GM12878 (cell line): ENCODE measurements around the gene TXNDC17. TPM values are rescaled to one million over a fixed set of nuclear protein-coding genes. Genes with fewer than 3 reads are reported as not detected.

ENCODE experiments used
- ATAC-seq: fragments of 200-7000 bp; cut with Tn5 transposase; 3 replicates; pipeline ENCODE4 v1.9.1; 2020; ENCODE audit warnings: mild to moderate bottlenecking, moderate library complexity
- BruUV-seq: library from RNA; stranded (reverse); fragments of 400-500 nt; replicated peaks from 2 replicates; lab custom pipeline; 2021; lab: Mats Ljungman, UMichigan
- CTCF ChIA-PET: fragments of 300-600 bp; sonication (Branson Sonifier 250); formaldehyde crosslinking; extraction: SDS; loops from one replicate; lab custom pipeline; 2021; ENCODE audit warnings: inconsistent platforms; lab: Yijun Ruan, JAX
- POLR2A ChIA-PET: fragments of 350-600 bp; formaldehyde crosslinking; extraction: SDS; loops from one replicate; lab custom pipeline; 2021; ENCODE audit warnings: inconsistent platforms; lab: Charles Lee
- RAD21 ChIA-PET: fragments of 300-600 bp; sonication (Branson Sonifier 250); formaldehyde crosslinking; loops from one replicate; lab custom pipeline; 2023; ENCODE audit warnings: antibody characterized with exemption; ENCODE audit not compliant: unreplicated experiment; lab: Charles Lee
- SMC1A ChIA-PET: fragments of 300-600 bp; sonication (Branson Sonifier 250); formaldehyde crosslinking; loops from one replicate; lab custom pipeline; 2023; ENCODE audit not compliant: unreplicated experiment, uncharacterized antibody; lab: Charles Lee
- DNase-seq: peaks from one replicate; pipeline ENCODE4 v3.0.0-alpha.2; 2011; ENCODE audit warnings: low read depth, low spot score
- FAIRE-seq: peaks from 3 replicates; lab custom pipeline; 2011; peaks lifted over from hg19 to GRCh38; lab: Jason Lieb, UNC
- H2AFZ ChIP-seq: 2 replicates; pipeline ENCODE4 v1.6.0; 2011; ENCODE audit warnings: low read depth, low read length, control low read depth; ENCODE audit not compliant: control insufficient read depth
- H3K27ac ChIP-seq: 2 replicates; pipeline ENCODE4 v1.5.1; 2011; ENCODE audit warnings: control low read depth; ENCODE audit not compliant: control insufficient read depth, insufficient read depth
- H3K27me3 ChIP-seq, 2 experiments: replicated peaks in 1 of 2; 2 replicates each; pipeline versions ENCODE4 v1.6.0 to v1.6.1; 2011; ENCODE audit warnings: low read length in 1 of 2; ENCODE audit not compliant: control insufficient read depth in 2 of 2, insufficient read depth in 2 of 2
- H3K36me3 ChIP-seq, 2 experiments: 2 replicates each; pipeline ENCODE4 v1.5.1; 2011; ENCODE audit warnings: low read length in 1 of 2; ENCODE audit not compliant: control insufficient read depth in 2 of 2, insufficient read depth in 2 of 2
- H3K4me1 ChIP-seq: 2 replicates; pipeline ENCODE4 v1.6.1; 2011; ENCODE audit warnings: mild to moderate bottlenecking, low read length, moderate library complexity, mixed read lengths; ENCODE audit not compliant: control insufficient read depth, insufficient read depth
- H3K4me2 ChIP-seq: 2 replicates; pipeline ENCODE4 v1.6.0; 2011; ENCODE audit warnings: control low read depth; ENCODE audit not compliant: control insufficient read depth, insufficient read depth
- H3K4me3 ChIP-seq: fragments of 200-600 bp; sonication (generic); 2 replicates; pipeline ENCODE4 v1.5.1; 2016
- H3K79me2 ChIP-seq: 2 replicates; pipeline ENCODE4 v1.6.0; 2011; ENCODE audit warnings: low read length; ENCODE audit not compliant: control insufficient read depth, insufficient read depth
- H3K9ac ChIP-seq: 2 replicates; pipeline ENCODE4 v1.8.0; 2011; ENCODE audit warnings: low read length, control low read depth, mixed read lengths; ENCODE audit not compliant: control insufficient read depth, insufficient read depth
- H3K9me3 ChIP-seq: replicated peaks from 3 replicates; pipeline ENCODE4 v1.5.1; 2011; ENCODE audit warnings: mild to moderate bottlenecking, low read length; ENCODE audit not compliant: control insufficient read depth, insufficient read depth
- H4K20me1 ChIP-seq: 2 replicates; pipeline ENCODE4 v1.6.0; 2011; ENCODE audit not compliant: control insufficient read depth, insufficient read depth
- ATF3 ChIP-seq: IDR thresholded peaks from 2 replicates; pipeline ENCODE4 v1.6.1; 2011; ENCODE audit warnings: low read depth, mild to moderate bottlenecking, low read length, moderate library complexity, borderline replicate concordance; ENCODE audit errors: extremely low read depth
- CHD1 ChIP-seq: IDR thresholded peaks from 2 replicates; pipeline ENCODE4 v1.6.1; 2012; ENCODE audit warnings: low read depth, low read length, improper control_type of control experiment
- E2F8 ChIP-seq: fragments of 450-650 bp; IDR thresholded peaks from 2 replicates; pipeline ENCODE4 v1.6.1; 2018; ENCODE audit warnings: mild to moderate bottlenecking, low read depth, moderate library complexity; ENCODE audit not compliant: partially characterized antibody
- FOS ChIP-seq: IDR thresholded peaks from 3 replicates; pipeline ENCODE4 v1.6.1; 2011; ENCODE audit warnings: borderline replicate concordance; ENCODE audit not compliant: insufficient read length; ENCODE audit errors: extremely low read depth
- GATAD2B ChIP-seq: fragments of 450-650 bp; conservative IDR thresholded peaks from 2 replicates; pipeline ENCODE4 v1.6.1; 2017; ENCODE audit warnings: low read depth, mild to moderate bottlenecking, moderate library complexity
- PRDM15 ChIP-seq: fragments of 450-650 bp; formaldehyde crosslinking; IDR thresholded peaks from 2 replicates; pipeline ENCODE4 v1.4.0; 2020; ENCODE audit warnings: mild to moderate bottlenecking, moderate library complexity
- SREBF1 ChIP-seq: IDR thresholded peaks from 2 replicates; pipeline ENCODE4 v1.6.1; 2012; ENCODE audit warnings: mild to moderate bottlenecking, low read length
- YBX1 ChIP-seq: fragments of 450-650 bp; IDR thresholded peaks from 2 replicates; pipeline ENCODE4 v1.6.1; 2016; ENCODE audit warnings: antibody characterized with exemption
- ZBED1 ChIP-seq: IDR thresholded peaks from 2 replicates; pipeline ENCODE4 v1.6.1; 2016; ENCODE audit warnings: borderline replicate concordance
- ZNF384 ChIP-seq: IDR thresholded peaks from 2 replicates; pipeline ENCODE4 v1.6.1; 2012; ENCODE audit warnings: low read depth, mild to moderate bottlenecking, low read length, improper control_type of control experiment, borderline replicate concordance
- WGBS: methylation state at CpG from one replicate; pipeline ENCODE4 v1.1.6; 2016; ENCODE audit warnings: low lambda C conversion rate; ENCODE audit not compliant: insufficient replicate concordance, insufficient coverage; ENCODE audit errors: missing lambda C conversion rate; 5-methylcytosine and 5-hydroxymethylcytosine counted together
- in situ Hi-C: fragments of 300-500 bp; cut with MboI; formaldehyde crosslinking; loops from 9 replicates; pipeline ENCODE4 v1.14.3; 2018; ENCODE audit warnings: mixed read lengths
- intact Hi-C: fragments of 100-400 bp; cut with micrococcal nuclease; formaldehyde crosslinking; loops from one replicate; pipeline ENCODE4 v1.14.2; 2022; ENCODE audit not compliant: unreplicated experiment
- polyA plus RNA-seq, 11 experiments: library from polyadenylated mRNA; depleted of rRNA in 4 of 11; unstranded in 6 of 11; stranded (reverse) in 5 of 11; fragments of >200 nt; fragmentation: Nextera tagmentation in 4 of 11; fragmentation: Illumina TruSeq in 1 of 11; extraction: Ambion mirVana in 4 of 11; extraction: Trizol in 1 of 11; gene quantifications; 1 replicate in 1 of 11; 2 replicates in 10 of 11; pipeline versions ENCODE4 v1.2.1 to v1.2.3, GENCODE V29; 2011 to 2016; ENCODE audit warnings: inconsistent platforms in 2 of 11, missing spikeins in 2 of 11, low read depth in 1 of 11
- total RNA-seq, 4 experiments: library from RNA; depleted of rRNA in 3 of 4; stranded (reverse); fragments of >200 nt in 3 of 4; fragmentation: Illumina TruSeq in 1 of 4; extraction: Trizol in 1 of 4; gene quantifications; 2 replicates each; pipeline versions ENCODE4 v1.2.1 to v1.2.3, GENCODE V29; 2013 to 2021

Gene TXNDC17
- total and polyA plus RNA-seq, 10 of the 15 experiments (the other 5 are each of a cell fraction or from before 2014, with no cell fraction given), result 124 to 957 (median 216) TPM

- H3K4me3 ChIP-seq, result no peak overlapping the region
- in situ Hi-C loops (no loop called here), intact Hi-C loops (no loop called here)
- ChIA-PET RAD21 (no interaction called here), CTCF (interaction anchor here (0.7 to 3.5 kb wide), 5 partner anchors 172 to 351 kb away, joined by 3 to 10 read pairs (median 4); no protein-coding TSS in a partner anchor)
- no TSS peak for BruUV-seq
- H3K9me3 ChIP-seq, result no peaks in the 10 kb centered on the region
- FAIRE-seq, result no peak
- DNase-seq, result no peak
- 87% methylated on average over 6 of the region's 6 CpGs for WGBS
- TF ChIP-seq ATF3, result no peak
- no peak for TF ChIP-seq ZNF384
- TF ChIP-seq, all 136 proteins: peak for 0
- Histone ChIP-seq H3K27me3 (0 out of 4 replicates have a peak, but pooled peaks cover 0 to 2% of the 10 kb centered on the region in 2 experiments), H4K20me1 (no peaks in the 10 kb centered on the region), H3K9ac (no peak overlapping the region), H3K4me1 (no peaks in the 10 kb centered on the region), H3K4me2 (no peak overlapping the region), H3K27ac (no peak overlapping the region), H3K36me3 (no peaks in the 10 kb centered on the region), H2AFZ (no peak overlapping the region), H3K79me2 (no peaks in the 10 kb centered on the region)
- ATAC-seq, result no peak
- POLR2A ChIA-PET, result no interaction called here
- SMC1A ChIA-PET, result interaction anchor here (0.8 kb wide), 1 partner anchor 223 kb away, joined by 3 read pairs; no protein-coding TSS in a partner anchor
Measured at GRCh38 chr17:6670999-6671398, 30.1 kb downstream of the TXNDC17 start.

GRCh38 chr17:6671431-6671830, 30.6 kb downstream of the TXNDC17 start:
- H3K9me3 ChIP-seq, result no peaks in the 10 kb centered on the region
- FAIRE-seq (no peak), ATAC-seq (no peak), DNase-seq (no peak)
- 63% methylated on average over 7 of the region's 7 CpGs for WGBS
- no peak overlapping the region for H3K27ac ChIP-seq
- H3K79me2 ChIP-seq, result no peaks in the 10 kb centered on the region
- H3K4me1 ChIP-seq, result no peaks in the 10 kb centered on the region
- BruUV-seq, result no TSS peak
- no peak overlapping the region for H3K9ac ChIP-seq
- ChIA-PET SMC1A (no interaction called here), CTCF (interaction anchor here (0.7 to 3.5 kb wide), 3 partner anchors 198 to 333 kb away, joined by 3 to 10 read pairs (median 5); no protein-coding TSS in a partner anchor), RAD21 (no interaction called here), POLR2A (interaction anchor here (0.7 kb wide), 1 partner anchor 17 kb away, joined by 3 read pairs; no protein-coding TSS in a partner anchor)
- H2AFZ ChIP-seq, result no peak overlapping the region
- no peak overlapping the region for H3K4me2 ChIP-seq
- no peak overlapping the region for H3K4me3 ChIP-seq
- H4K20me1 ChIP-seq, result no peaks in the 10 kb centered on the region
- in situ Hi-C loops, result no loop called here
- 0 out of 4 replicates have a peak, but pooled peaks cover 0 to 2% of the 10 kb centered on the region in 2 experiments for H3K27me3 ChIP-seq
- H3K36me3 ChIP-seq, result no peaks in the 10 kb centered on the region
- intact Hi-C loops, result no loop called here
- TF ChIP-seq E2F8, result no peak
- TF ChIP-seq YBX1, result no peak
- TF ChIP-seq FOS, result no peak
- TF ChIP-seq PRDM15 (CRISPR knock-in tag), result no peak
- no peak for TF ChIP-seq ZBED1
- no peak for TF ChIP-seq GATAD2B
- no peak for TF ChIP-seq SREBF1
- no peak for TF ChIP-seq CHD1
